Heart right ventricle (tissue), 16 donors: Measurements from ENCODE around the gene ZNF644. TPM values are rescaled to one million over a fixed set of nuclear protein-coding genes. Genes with fewer than 3 reads are reported as not detected.
"Not testable (repeated sequence)": the region's sequence is repeated elsewhere in the genome, so short reads cannot be mapped to it uniquely, and the experiment has no call there.

ENCODE experiments used
- ATAC-seq, 8 donors: fragments of 200-7000 bp; cut with Tn5 transposase; one replicate each; pipeline ENCODE4 v1.9.1; 2020; ENCODE audit warnings: mild to moderate bottlenecking in 8 of 8, moderate library complexity in 8 of 8, moderate number of reproducible peaks in 1 of 8
- DNase-seq, 2 donors: peaks; one replicate each; pipeline ENCODE4 v3.0.0-alpha.2; 2020
- H3K27ac ChIP-seq, 10 donors: fragments of 200-600 bp; sonication (generic) in 2 of 10; one replicate each; pipeline versions ENCODE4 v1.5.0 to v1.8.0; 2020 to 2022; ENCODE audit warnings: mild to moderate bottlenecking in 3 of 10
- H3K27me3 ChIP-seq, 7 donors: fragments of 200-600 bp; one replicate each; pipeline ENCODE4 v1.8.0; 2021 to 2022; ENCODE audit warnings: mild to moderate bottlenecking in 2 of 7
- H3K36me3 ChIP-seq, 9 donors: fragments of 200-600 bp; sonication (generic) in 1 of 9; one replicate each; pipeline versions ENCODE4 v1.5.0 to v1.8.0; 2020 to 2022; ENCODE audit warnings: mild to moderate bottlenecking in 2 of 9
- H3K4me1 ChIP-seq, 9 donors: fragments of 200-600 bp; sonication (generic) in 1 of 9; one replicate each; pipeline versions ENCODE4 v1.5.0 to v1.8.0; 2020 to 2022; ENCODE audit warnings: mild to moderate bottlenecking in 4 of 9
- H3K4me3 ChIP-seq, 10 donors: fragments of 200-600 bp; sonication (generic) in 2 of 10; one replicate each; pipeline versions ENCODE4 v1.5.0 to v1.8.0; 2020 to 2022; ENCODE audit warnings: mild to moderate bottlenecking in 7 of 10, moderate library complexity in 2 of 10
- H3K9me3 ChIP-seq, 11 donors: fragments of 200-600 bp in 10 of 11; sonication (generic) in 2 of 11; one replicate each; pipeline versions ENCODE4 v1.5.0 to v1.8.0; 2013 to 2022; ENCODE audit warnings: mild to moderate bottlenecking in 2 of 11, control low read depth in 1 of 11, moderate library complexity in 1 of 11
- whole genome bisulfite sequencing, 2 donors: extraction: QIAGEN DNeasy Blood & Tissue Kit; methylation state at CpG; one replicate each; pipeline ENCODE4 v1.1.7; 2013; ENCODE audit warnings: inconsistent platforms in 1 of 2; 5-methylcytosine and 5-hydroxymethylcytosine counted together
- intact Hi-C, 10 donors: fragments of 100-400 bp; cut with DNase I; formaldehyde crosslinking; loops; one replicate each; pipeline versions ENCODE4 v1.11.1 to v1.14.2; 2022
- polyA plus RNA-seq, 2 donors: library from polyadenylated mRNA; stranded (reverse); fragments of 200-250 nt; gene quantifications; one replicate each; pipeline ENCODE4 v1.2.3, GENCODE V29; 2013
- total RNA-seq, 10 donors: library from RNA; stranded (reverse); fragmentation: NEBNext Ultra II Directional in 3 of 10; extraction: Animal tissue kit (Norgen Biotek cat#: 25700) in 3 of 10; gene quantifications; one replicate each; pipeline versions ENCODE4 v1.2.1 to v1.2.4, GENCODE V29; 2021 to 2023
- TF ChIP-seq, protein P1 (sequence below), 9 donors: fragments of 200-600 bp; sonication (generic) in 2 of 9; IDR thresholded peaks; one replicate each; pipeline versions ENCODE4 v1.5.0 to v1.8.0; 2021 to 2022; ENCODE audit warnings: antibody characterized with exemption in 9 of 9, mild to moderate bottlenecking in 5 of 9, moderate library complexity in 1 of 9
- donor health status: Arrhythmogenic right ventricular cardiomyopathy.
- donor health status: ischemic (EF 13 %, LVEDD 7.1; RV severe dilation, severe dysfunction).
- donor health status: healthy with polysubstance abuse.
- donor health status: DM: no; HTN: yes; CAD: no.
- donor health status: DM: no; HTN: no; CAD: no.
- donor health status: ischemic (EF 25% LVEDD 6.9; RV normal size, moderate dysfunction).
- donor health status: ischemic (EF 25% LVEDD 5.7; RV mildly dilated, moderate dysfunction).
- donor health status: healthy.
- donor health status: DM: yes; HTN: yes; CAD: no.
- donor health status: Ischemic cardiomyopathy.
- donor health status: ischemic (EF 35%, LVEDD 5.7; RV mildly dilated, moderate dysfunction).
- donor health status: nonischemic (EF 11% LVEDD 7.7; RV severe dilation, severe dysfunction).
- donor health status: DM: yes; HTN: yes; CAD: no.
- donor health status: PGD.
- donor health status: ischemic (EF 29% LVEDD 5.4; RV normal size, mild dysfunction).
- donor health status: nonischemic (EF 23%, LVEDD 6.1; RV moderate dilation, normal function).

The ZNF644 gene
- total and polyA plus RNA-seq, 12 donors = 10.7 to 48.0 (median 33.6) TPM

DNA sequence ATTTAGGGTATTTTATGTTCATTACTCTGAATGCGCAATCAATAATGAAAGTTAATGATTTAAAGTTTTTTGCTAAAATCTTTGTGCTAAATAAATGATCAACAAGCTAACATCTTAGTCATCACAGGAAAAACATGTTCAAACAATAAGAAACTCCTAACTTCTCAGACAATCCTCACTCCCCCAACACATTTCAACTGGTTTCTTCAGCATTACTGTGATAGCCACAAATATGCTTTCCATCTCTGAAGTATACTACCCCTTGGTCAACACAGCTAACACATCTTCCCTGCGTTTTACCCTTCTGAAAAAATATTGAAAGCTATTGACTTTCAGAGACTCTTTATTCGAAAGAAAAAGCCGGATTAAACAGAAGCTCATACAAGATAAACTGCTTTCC is 85.8 kb downstream of the ZNF644 start:
- H3K36me3 ChIP-seq = peaks cover 0 to 69% (median 6%) of the 10 kb centered on the region in 9 donors
- no peaks in the 10 kb centered on the region for H3K9me3 ChIP-seq
- no peaks in the 10 kb centered on the region for H3K27me3 ChIP-seq
- H3K27ac ChIP-seq = no peak overlapping the region
- TF ChIP-seq, protein P1, sequence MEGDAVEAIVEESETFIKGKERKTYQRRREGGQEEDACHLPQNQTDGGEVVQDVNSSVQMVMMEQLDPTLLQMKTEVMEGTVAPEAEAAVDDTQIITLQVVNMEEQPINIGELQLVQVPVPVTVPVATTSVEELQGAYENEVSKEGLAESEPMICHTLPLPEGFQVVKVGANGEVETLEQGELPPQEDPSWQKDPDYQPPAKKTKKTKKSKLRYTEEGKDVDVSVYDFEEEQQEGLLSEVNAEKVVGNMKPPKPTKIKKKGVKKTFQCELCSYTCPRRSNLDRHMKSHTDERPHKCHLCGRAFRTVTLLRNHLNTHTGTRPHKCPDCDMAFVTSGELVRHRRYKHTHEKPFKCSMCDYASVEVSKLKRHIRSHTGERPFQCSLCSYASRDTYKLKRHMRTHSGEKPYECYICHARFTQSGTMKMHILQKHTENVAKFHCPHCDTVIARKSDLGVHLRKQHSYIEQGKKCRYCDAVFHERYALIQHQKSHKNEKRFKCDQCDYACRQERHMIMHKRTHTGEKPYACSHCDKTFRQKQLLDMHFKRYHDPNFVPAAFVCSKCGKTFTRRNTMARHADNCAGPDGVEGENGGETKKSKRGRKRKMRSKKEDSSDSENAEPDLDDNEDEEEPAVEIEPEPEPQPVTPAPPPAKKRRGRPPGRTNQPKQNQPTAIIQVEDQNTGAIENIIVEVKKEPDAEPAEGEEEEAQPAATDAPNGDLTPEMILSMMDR (IDR thresholded peaks at IDR 0.05) = no peak
- peaks cover 0 to 26% (median 6%) of the 10 kb centered on the region in 9 donors for H3K4me1 ChIP-seq
- ATAC-seq = no peak
- intact Hi-C loops = no loop called here
- 91 to 95% methylated on average over 4 of the region's 4 CpGs for WGBS, 2 donors
- no peak for DNase-seq
- H3K4me3 ChIP-seq = no peak overlapping the region

DNA sequence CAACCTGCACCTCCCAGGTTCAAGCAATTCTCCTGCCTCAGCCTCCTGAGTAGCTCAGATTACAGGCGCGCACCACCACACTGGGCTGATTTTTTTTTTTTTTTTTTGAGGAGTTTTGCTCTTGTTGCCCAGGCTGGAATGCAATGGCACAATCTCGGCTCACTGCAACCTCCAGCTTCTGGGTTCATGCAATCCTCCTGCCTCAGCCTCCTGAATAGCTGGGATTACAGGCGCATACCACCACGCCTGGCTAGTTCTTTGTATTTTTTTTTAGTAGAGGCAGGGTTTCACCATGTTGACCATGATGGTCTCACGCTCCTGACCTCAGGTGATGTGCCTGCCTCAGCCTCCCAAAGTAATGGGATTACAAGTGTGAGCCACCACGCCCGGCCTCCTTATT is 93.6 kb downstream of the ZNF644 start:
- ATAC-seq, H3K9me3 ChIP-seq, H3K4me3 ChIP-seq, H3K36me3 ChIP-seq, DNase-seq, H3K27ac ChIP-seq, intact Hi-C loops, H3K27me3 ChIP-seq: not testable (repeated sequence)
- WGBS, 2 donors = 99 to 100% methylated on average over 8 of the region's 8 CpGs
- H3K4me1 ChIP-seq = peaks cover 0 to 41% (median 32%) of the 10 kb centered on the region in 9 donors

DNA sequence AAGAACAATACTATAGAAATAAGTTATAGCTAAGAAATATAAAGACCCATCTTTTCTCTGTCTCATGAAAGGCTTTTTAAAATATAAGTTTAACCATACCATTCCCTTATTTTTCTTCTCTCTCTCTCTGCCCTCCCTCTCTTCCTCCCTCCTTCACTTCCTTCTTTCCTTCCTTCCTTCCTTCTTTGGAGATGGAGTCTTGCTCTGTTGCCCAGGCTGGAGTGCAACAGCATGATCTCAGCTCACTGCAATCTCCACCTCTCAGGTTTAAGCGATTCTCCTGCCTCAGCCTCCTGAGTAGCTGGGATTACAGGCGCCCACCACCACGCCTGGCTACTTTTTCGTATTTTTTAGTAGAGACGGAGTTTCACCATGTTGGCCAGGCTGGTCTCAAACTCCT is 94.2 kb downstream of the ZNF644 start:
- DNase-seq, H3K9me3 ChIP-seq, H3K36me3 ChIP-seq, H3K4me3 ChIP-seq, intact Hi-C loops, H3K27ac ChIP-seq, H3K27me3 ChIP-seq, ATAC-seq: not testable (repeated sequence)
- peaks cover 0 to 47% (median 35%) of the 10 kb centered on the region in 9 donors for H3K4me1 ChIP-seq
- WGBS, 2 donors = 98% methylated on average over 5 of the region's 5 CpGs

DNA sequence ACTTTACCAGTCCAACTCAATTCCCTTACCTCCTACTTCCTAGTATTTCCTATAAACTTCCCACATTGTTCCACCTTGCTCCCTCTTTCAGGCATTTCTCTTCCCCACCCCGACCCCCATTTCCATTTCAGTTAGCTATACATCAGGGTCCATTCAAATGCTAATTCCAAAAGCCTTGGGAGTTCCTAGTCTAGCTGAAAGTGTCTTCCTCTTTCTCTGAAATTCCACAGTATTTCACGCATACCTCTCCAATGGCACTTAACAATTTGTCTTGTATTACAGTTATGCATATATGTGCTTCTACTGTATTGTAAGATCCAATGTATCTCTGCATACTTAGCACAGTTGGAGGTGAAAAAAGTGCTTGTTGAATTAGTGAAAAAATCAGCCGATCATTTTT is 94.9 kb downstream of the ZNF644 start:
- DNase-seq (no peak), ATAC-seq (no peak)
- TF ChIP-seq, protein P1 (IDR thresholded peaks at IDR 0.05) = no peak
- H3K4me1 ChIP-seq = peaks cover 0 to 51% (median 41%) of the 10 kb centered on the region in 9 donors
- H3K9me3 ChIP-seq = peaks cover 0 to 4% (median 0%) of the 10 kb centered on the region in 11 donors
- H3K36me3 ChIP-seq = no peaks in the 10 kb centered on the region
- intact Hi-C loops = no loop called here
- H3K27ac ChIP-seq = no peak overlapping the region
- WGBS, 2 donors = 60 to 75% methylated on average over 3 of the region's 3 CpGs
- H3K27me3 ChIP-seq = no peaks in the 10 kb centered on the region
- H3K4me3 ChIP-seq = no peak overlapping the region

DNA sequence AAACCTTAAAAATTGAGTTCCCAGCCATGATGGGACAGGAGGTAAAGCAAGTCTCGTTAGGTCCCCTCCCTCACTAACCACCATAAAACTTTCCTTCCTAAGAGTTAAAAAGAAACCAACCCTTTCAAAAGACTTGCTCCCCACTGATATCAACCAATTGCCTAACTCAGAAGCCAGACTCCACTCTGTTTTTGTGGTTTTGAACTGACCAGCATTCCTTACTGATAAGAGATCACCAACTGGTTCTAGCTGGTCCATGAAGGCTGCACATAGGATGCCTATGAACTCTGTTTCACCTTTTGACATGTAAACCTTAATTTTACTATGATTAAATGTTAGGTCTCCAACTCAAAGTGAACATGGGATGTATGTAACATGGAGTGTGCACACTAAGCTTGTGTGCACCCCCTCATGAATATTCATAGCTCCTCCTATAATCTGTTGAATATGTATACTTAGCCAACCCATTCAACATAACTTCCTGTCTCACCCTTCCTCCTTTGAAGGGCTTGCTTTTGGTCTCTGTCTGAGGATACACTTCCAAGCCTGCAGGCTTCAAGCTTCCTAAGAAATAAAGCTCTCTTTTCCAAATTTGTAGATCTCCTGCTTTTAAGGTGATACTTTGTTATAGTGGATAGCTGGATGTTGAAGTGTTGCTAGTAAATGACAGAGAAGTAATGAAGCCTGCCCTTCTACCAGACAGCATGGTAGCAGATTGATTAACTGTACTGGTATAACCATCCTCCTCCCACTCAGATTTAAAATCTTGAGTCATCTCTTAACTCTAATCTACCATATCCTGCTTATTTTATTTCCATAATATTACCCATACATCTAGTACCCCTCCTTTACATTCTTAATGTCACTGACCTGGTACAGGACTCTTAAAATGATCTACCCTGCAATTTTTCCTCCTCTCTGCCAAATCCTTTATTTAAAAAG is 95.6 kb downstream of the ZNF644 start:
- H3K4me1 ChIP-seq = peaks cover 0 to 59% (median 47%) of the 10 kb centered on the region in 9 donors
- no peak overlapping the region for H3K4me3 ChIP-seq
- no peaks in the 10 kb centered on the region for H3K27me3 ChIP-seq
- intact Hi-C loops = no loop called here
- H3K36me3 ChIP-seq = no peaks in the 10 kb centered on the region
- ATAC-seq = peak in 1 of 8 donors; percentile 29
- no peak overlapping the region for H3K27ac ChIP-seq
- H3K9me3 ChIP-seq = peaks cover 0 to 4% (median 0%) of the 10 kb centered on the region in 11 donors
- DNase-seq = no peak
- 93 to 94% methylated on average over 1 of the region's 1 CpG for WGBS, 2 donors
- TF ChIP-seq, protein P1 (IDR thresholded peaks at IDR 0.05) = no peak
